Progenitor cell of endocrine pancreas (in vitro differentiated cells): Measurements from ENCODE around the gene LRPPRC. TPM values are rescaled to one million over a fixed set of nuclear protein-coding genes. Genes with fewer than 3 reads are reported as not detected.

Source experiments
- DNase-seq: peaks from one replicate; pipeline ENCODE4 v3.0.0; 2021; ENCODE audit warnings: low spot score; ENCODE audit not compliant: unreplicated experiment
- H3K27ac Mint-ChIP-seq: 2 replicates; pipeline ENCODE4 v1.8.0; 2021; ENCODE audit warnings: mild to moderate bottlenecking, moderate library complexity, mixed read lengths
- H3K27me3 Mint-ChIP-seq: 2 replicates; pipeline ENCODE4 v1.8.0; 2021; ENCODE audit warnings: mixed read lengths
- H3K36me3 Mint-ChIP-seq: 2 replicates; pipeline ENCODE4 v1.8.0; 2022; ENCODE audit warnings: mixed read lengths; ENCODE audit not compliant: insufficient read depth
- H3K4me1 Mint-ChIP-seq: 2 replicates; pipeline ENCODE4 v1.8.0; 2021; ENCODE audit warnings: low read depth, mixed read lengths
- H3K4me3 Mint-ChIP-seq: 2 replicates; pipeline ENCODE4 v1.8.0; 2021; ENCODE audit warnings: low read depth, mild to moderate bottlenecking, moderate library complexity, mixed read lengths
- H3K9me3 Mint-ChIP-seq: 2 replicates; pipeline ENCODE4 v1.8.0; 2021; ENCODE audit warnings: low read depth, mixed read lengths
- CTCF ChIP-seq: fragments of 200-600 bp; sonication (generic); IDR thresholded peaks from one replicate; pipeline ENCODE4 v1.5.0; 2021; ENCODE audit warnings: antibody characterized with exemption, mild to moderate bottlenecking; ENCODE audit not compliant: unreplicated experiment
- total RNA-seq: library from RNA; stranded (reverse); gene quantifications from 2 replicates; pipeline ENCODE4 v1.2.1, GENCODE V29; 2021

LRPPRC gene
- total RNA-seq, 1 donor from 2014 or later, result 105 TPM

DNA sequence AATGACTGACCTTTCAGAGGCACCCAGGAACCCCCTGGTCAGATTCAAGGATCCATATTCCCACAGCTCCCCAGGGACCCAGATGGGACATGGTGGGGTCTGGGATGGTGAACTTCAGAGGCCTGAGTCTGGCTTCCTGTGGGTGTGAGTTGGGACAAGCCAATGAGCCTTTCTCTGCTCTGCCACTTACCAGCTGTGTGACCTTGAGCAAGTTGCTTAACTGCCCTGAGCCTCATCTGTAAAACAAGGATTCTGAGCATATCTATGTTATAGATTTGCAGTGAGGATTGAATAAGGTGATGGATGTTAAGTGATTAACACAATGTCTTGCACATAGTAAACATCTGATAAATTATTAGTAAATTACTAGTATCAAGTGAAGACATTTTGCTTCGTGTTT lies 150.6 kb downstream of the LRPPRC start:
- no peak for TF ChIP-seq CTCF
- peaks cover 2% of the 10 kb centered on the region for H3K4me1 Mint-ChIP-seq
- H3K36me3 Mint-ChIP-seq, result no peaks in the 10 kb centered on the region
- peaks cover 3% of the 10 kb centered on the region for H3K27me3 Mint-ChIP-seq
- no peak for DNase-seq
- H3K4me3 Mint-ChIP-seq, result no peak overlapping the region
- H3K9me3 Mint-ChIP-seq, result no peaks in the 10 kb centered on the region
- H3K27ac Mint-ChIP-seq, result no peak overlapping the region

DNA sequence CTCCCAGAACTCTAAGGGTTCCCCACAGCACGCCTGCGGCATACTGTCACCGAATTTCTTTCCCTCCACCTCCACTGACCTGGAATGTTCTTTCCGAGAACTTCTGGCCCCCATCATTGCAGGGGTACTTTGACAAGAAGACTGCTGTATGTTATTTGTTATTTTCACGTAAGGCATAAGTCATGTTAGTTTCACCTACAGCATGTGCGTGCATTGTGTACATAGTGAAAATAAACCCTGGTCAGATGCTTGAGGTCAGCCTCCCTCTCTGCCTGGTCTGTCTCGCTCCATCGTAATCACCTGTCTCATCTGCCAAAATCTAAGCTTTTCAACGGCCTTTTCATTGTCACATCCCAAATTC lies 152.9 kb downstream of the LRPPRC start:
- Mint-ChIP-seq H3K4me3 (no peak overlapping the region), H3K36me3 (no peaks in the 10 kb centered on the region), H3K27ac (no peak overlapping the region), H3K9me3 (no peaks in the 10 kb centered on the region), H3K4me1 (no peaks in the 10 kb centered on the region), H3K27me3 (peaks cover 8% of the 10 kb centered on the region)
- no peak for TF ChIP-seq CTCF
- no peak for DNase-seq

DNA sequence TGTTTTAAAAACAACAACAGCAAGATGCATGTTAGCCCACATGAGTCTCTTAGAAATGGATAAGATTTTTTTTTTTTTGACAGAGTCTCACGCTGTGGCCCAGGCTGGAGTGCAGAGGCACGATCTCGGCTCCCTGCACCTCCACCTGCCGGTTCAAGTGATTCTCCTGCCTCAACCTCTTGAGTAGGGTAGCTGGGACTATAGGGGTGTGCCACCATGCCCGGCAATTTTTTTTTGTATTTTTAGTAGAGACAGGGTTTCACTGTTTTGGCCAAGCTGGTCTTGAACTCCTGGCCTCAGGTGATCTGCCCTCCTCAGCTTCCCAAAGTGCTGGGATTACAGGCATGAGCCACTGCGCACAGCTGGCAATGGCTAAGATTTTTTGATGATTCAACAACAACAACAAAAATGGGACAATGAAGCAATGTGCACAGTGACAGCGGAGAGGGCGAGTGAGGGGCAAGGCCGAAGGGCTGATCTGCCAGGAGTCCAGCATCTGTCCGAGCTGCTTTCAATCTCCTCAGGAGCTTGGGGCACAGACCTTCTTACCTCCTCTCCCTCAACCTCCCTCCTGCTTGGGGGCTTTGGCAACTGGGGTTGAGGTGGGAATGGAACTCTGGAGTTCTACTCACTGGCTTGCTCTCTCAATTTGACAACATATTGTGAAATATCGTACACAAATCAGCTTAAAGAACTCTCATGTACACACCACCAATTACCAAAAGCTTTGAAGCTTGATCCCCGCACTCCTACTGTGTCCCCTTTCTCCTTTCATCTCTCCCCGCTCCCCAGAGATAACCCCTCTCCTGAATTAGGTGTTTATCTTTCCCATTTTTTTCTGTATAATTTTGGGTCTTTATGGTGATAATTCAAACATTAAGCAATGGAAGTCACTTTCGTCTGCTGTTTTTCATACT lies 153.6 kb downstream of the LRPPRC start:
- no peaks in the 10 kb centered on the region for H3K9me3 Mint-ChIP-seq
- TF ChIP-seq CTCF, result no peak
- H3K4me3 Mint-ChIP-seq, result no peak overlapping the region
- no peak for DNase-seq
- H3K27me3 Mint-ChIP-seq, result peaks cover 8% of the 10 kb centered on the region
- H3K4me1 Mint-ChIP-seq, result no peaks in the 10 kb centered on the region
- H3K36me3 Mint-ChIP-seq, result no peaks in the 10 kb centered on the region
- no peak overlapping the region for H3K27ac Mint-ChIP-seq

GRCh38 chr2:43840965-43841364 lies 154.8 kb downstream of the LRPPRC start:
- Mint-ChIP-seq H3K27ac (no peak overlapping the region), H3K27me3 (peaks cover 5% of the 10 kb centered on the region), H3K36me3 (no peaks in the 10 kb centered on the region), H3K4me3 (no peak overlapping the region), H3K9me3 (no peaks in the 10 kb centered on the region), H3K4me1 (no peaks in the 10 kb centered on the region)
- DNase-seq, result no peak
- no peak for TF ChIP-seq CTCF

DNA sequence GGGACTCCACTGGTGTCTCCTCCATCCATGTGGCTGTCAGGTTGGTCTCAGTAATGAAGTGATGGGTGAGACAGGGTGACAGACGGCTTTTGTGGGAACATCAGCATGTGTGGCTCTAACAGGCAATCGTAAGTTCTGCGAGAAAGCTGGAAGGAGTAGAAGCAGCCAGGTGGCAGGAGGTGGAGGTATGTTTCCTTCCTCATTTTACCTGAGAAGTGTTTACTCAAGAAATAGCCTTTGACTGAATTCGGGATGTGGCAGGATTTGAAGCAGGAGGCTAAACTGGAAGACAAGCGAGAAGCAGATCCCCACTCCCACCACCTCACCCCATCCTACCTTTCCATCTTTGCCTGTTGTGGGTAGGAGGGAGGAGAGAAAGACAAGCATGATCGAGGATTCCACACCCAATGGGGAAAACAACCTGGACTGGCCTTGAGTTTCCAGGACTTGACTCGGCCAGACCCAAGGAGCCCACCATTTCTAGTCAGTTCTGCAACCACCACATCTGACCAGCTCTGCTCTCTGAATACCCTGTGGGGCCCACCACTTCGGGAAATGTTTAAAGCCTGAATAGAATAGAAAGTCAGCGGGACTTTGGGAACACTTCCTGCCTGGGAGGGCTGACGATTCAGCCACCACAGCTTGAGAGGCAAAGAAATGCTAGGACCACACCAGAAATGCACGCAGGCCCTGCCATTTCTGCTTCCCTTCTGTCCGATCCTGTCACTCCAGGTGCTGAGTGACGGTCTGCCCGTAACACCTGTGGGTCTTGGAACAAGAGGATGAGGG lies 155.8 kb downstream of the LRPPRC start:
- Mint-ChIP-seq H3K4me1 (no peaks in the 10 kb centered on the region), H3K9me3 (no peaks in the 10 kb centered on the region), H3K36me3 (no peaks in the 10 kb centered on the region), H3K4me3 (no peak overlapping the region), H3K27me3 (peaks cover 5% of the 10 kb centered on the region), H3K27ac (no peak overlapping the region)
- no peak for TF ChIP-seq CTCF
- DNase-seq, result no peak
